WI38 (cell line): ENCODE results near the gene ANKRD1.

ENCODE experiments used
- H3K4me3 ChIP-seq: 2 replicates; pipeline ENCODE4 v1.5.1; 2011; ENCODE audit warnings: low read depth, mild to moderate bottlenecking, control low read depth, low read length
- CTCF ChIP-seq: IDR thresholded peaks from 2 replicates; pipeline ENCODE4 v1.5.1; 2012; ENCODE audit warnings: low read depth, mild to moderate bottlenecking, control low read depth, low read length

The ANKRD1 gene

GRCh38 chr10:90920986-90921666, at the start of gene ANKRD1:
TSS of gene ANKRD1 (minus strand) at chr10:90921087. CDS start at chr10:90921027, 60 bp downstream.
- no peak for TF ChIP-seq CTCF
- H3K4me3 ChIP-seq: peak within 1 kb of the TSS; percentile 4

GRCh38 chr10:90969947-90970673, 49.2 kb upstream of the ANKRD1 start:
- no peak overlapping the region for H3K4me3 ChIP-seq
- no peak for TF ChIP-seq CTCF

GRCh38 chr10:90969121-90969534, 48.2 kb upstream of the ANKRD1 start:
- H3K4me3 ChIP-seq: no peak overlapping the region
- no peak for TF ChIP-seq CTCF

- TF ChIP-seq CTCF: no peak
Observed at GRCh38 chr10:90968328-90969081, 47.6 kb upstream of the ANKRD1 start.

GRCh38 chr10:90967865-90968264, 47.0 kb upstream of the ANKRD1 start:
- TF ChIP-seq CTCF: no peak
- H3K4me3 ChIP-seq: no peak overlapping the region

More at GRCh38 chr10:90968328-90969081, 47.6 kb upstream of the ANKRD1 start:
- H3K4me3 ChIP-seq: no peak overlapping the region

- no peak for TF ChIP-seq CTCF
- no peak overlapping the region for H3K4me3 ChIP-seq
Observed at GRCh38 chr10:90966146-90966545, 45.3 kb upstream of the ANKRD1 start.
